Suprapubic skin (tissue), 4 donors: ENCODE measurements around the gene PIK3R1. TPM values are rescaled to one million over a fixed set of nuclear protein-coding genes. Genes with fewer than 3 reads are reported as not detected.

ENCODE experiments used
- DNase-seq, 2 donors: peaks; one replicate each; pipeline ENCODE4 v3.0.0-alpha.2; 2019; ENCODE audit warnings: low spot score in 2 of 2
- H3K27ac ChIP-seq: fragments of 200-600 bp; sonication (generic); one replicate; pipeline ENCODE4 v1.5.1; 2019
- H3K27me3 ChIP-seq: fragments of 200-600 bp; sonication (generic); one replicate; pipeline ENCODE4 v1.5.1; 2019
- H3K36me3 ChIP-seq: fragments of 200-600 bp; sonication (generic); one replicate; pipeline ENCODE4 v1.5.1; 2019
- H3K4me1 ChIP-seq: fragments of 200-600 bp; sonication (generic); one replicate; pipeline ENCODE4 v1.5.1; 2019
- H3K4me3 ChIP-seq: fragments of 200-600 bp; sonication (generic); one replicate; pipeline ENCODE4 v1.5.1; 2019; ENCODE audit warnings: mild to moderate bottlenecking
- H3K9me3 ChIP-seq: fragments of 200-600 bp; sonication (generic); one replicate; pipeline ENCODE4 v1.5.1; 2019
- EP300 ChIP-seq: sonication (generic); formaldehyde crosslinking; IDR thresholded peaks from one replicate; pipeline ENCODE4 v1.6.1; 2017; ENCODE audit warnings: antibody characterized with exemption
- POLR2A ChIP-seq, 2 donors: fragments of 450-650 bp; IDR thresholded peaks; one replicate each; pipeline ENCODE4 v1.6.1; 2017; ENCODE audit warnings: antibody characterized with exemption in 2 of 2, mild to moderate bottlenecking in 2 of 2, moderate library complexity in 2 of 2
- POLR2AphosphoS5 ChIP-seq, 3 donors: sonication (generic); formaldehyde crosslinking; IDR thresholded peaks; one replicate each; pipeline ENCODE4 v1.6.1; 2017; ENCODE audit warnings: antibody characterized with exemption in 3 of 3
- WGBS: methylation state at CpG from one replicate; pipeline ENCODE4 v1.1.5; 2018; 5-methylcytosine and 5-hydroxymethylcytosine counted together
- total RNA-seq, 4 donors: library from RNA; depleted of rRNA; stranded (reverse); fragments of >200 nt; gene quantifications; one replicate each; pipeline ENCODE4 v1.1.0, GENCODE V29; 2016
- TF ChIP-seq, protein P1 (sequence below), 2 donors: fragments of 200-600 bp in 1 of 2; fragments of 450-650 bp in 1 of 2; sonication (generic) in 1 of 2; IDR thresholded peaks; one replicate each; pipeline ENCODE4 v1.5.1; 2016 to 2019; ENCODE audit warnings: antibody characterized with exemption in 2 of 2, mild to moderate bottlenecking in 1 of 2, moderate library complexity in 1 of 2

Gene PIK3R1
- total RNA-seq, 4 donors from 2014 or later: 96.5 to 257 (median 181) TPM

DNA sequence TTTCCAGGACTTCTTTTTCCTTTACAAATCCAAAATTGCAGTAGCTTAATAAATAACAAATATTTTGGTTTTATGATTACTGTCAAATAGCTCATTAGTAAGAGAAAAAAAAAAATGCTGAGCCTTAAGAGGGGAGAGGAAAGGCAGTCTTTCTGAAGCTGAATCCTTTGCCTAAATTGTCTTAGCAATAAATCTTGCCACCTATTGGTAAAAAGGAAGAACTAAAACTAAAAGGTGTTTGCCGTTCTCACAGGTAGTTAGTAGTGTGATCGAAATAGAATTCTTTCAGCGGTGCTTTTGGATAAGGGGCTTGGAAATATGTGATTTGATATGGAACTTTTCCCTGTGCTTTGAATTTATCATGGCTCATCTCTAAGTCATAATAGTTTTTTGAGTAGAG, 31.2 kb downstream of the PIK3R1 start:
- WGBS: 93% methylated on average over 3 of the region's 3 CpGs
- Histone ChIP-seq H3K27ac (no peak overlapping the region), H3K9me3 (no peaks in the 10 kb centered on the region), H3K4me1 (peaks cover 61% of the 10 kb centered on the region), H3K36me3 (no peaks in the 10 kb centered on the region), H3K4me3 (no peak overlapping the region), H3K27me3 (no peaks in the 10 kb centered on the region)
- DNase-seq: no peak
- no peak for TF ChIP-seq EP300
- TF ChIP-seq, protein P1, sequence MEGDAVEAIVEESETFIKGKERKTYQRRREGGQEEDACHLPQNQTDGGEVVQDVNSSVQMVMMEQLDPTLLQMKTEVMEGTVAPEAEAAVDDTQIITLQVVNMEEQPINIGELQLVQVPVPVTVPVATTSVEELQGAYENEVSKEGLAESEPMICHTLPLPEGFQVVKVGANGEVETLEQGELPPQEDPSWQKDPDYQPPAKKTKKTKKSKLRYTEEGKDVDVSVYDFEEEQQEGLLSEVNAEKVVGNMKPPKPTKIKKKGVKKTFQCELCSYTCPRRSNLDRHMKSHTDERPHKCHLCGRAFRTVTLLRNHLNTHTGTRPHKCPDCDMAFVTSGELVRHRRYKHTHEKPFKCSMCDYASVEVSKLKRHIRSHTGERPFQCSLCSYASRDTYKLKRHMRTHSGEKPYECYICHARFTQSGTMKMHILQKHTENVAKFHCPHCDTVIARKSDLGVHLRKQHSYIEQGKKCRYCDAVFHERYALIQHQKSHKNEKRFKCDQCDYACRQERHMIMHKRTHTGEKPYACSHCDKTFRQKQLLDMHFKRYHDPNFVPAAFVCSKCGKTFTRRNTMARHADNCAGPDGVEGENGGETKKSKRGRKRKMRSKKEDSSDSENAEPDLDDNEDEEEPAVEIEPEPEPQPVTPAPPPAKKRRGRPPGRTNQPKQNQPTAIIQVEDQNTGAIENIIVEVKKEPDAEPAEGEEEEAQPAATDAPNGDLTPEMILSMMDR (IDR thresholded peaks at IDR 0.05): no peak

DNA sequence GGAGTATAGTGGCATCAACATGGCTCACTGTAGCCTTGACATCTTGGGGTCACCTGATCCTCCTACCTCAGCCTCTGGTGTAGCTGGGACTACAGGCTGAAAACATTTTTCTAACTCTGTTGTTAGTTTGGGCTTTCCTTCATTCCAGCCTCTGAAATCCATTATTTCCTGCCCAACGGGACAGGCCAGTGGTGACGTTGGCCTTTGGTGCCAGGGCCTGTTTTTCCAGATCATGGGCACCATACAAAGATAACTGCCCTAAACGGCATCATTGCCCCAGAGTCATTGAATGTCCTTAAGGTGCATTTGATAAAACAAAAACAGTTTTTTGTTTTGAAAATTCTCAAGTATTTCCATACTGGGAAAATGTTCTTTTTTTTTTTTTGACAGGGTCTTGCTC, 32.1 kb downstream of the PIK3R1 start:
- Histone ChIP-seq H3K9me3 (no peaks in the 10 kb centered on the region), H3K4me3 (no peak overlapping the region), H3K4me1 (peaks cover 61% of the 10 kb centered on the region), H3K27ac (no peak overlapping the region), H3K27me3 (no peaks in the 10 kb centered on the region), H3K36me3 (no peaks in the 10 kb centered on the region)
- 87% methylated on average over 3 of the region's 3 CpGs for WGBS
- DNase-seq: no peak
- TF ChIP-seq EP300: no peak
- TF ChIP-seq, protein P1 (IDR thresholded peaks at IDR 0.05): no peak
- no peak for TF ChIP-seq POLR2AphosphoS5 (IDR thresholded peaks at IDR 0.05)
- TF ChIP-seq POLR2A (IDR thresholded peaks at IDR 0.05): no peak

DNA sequence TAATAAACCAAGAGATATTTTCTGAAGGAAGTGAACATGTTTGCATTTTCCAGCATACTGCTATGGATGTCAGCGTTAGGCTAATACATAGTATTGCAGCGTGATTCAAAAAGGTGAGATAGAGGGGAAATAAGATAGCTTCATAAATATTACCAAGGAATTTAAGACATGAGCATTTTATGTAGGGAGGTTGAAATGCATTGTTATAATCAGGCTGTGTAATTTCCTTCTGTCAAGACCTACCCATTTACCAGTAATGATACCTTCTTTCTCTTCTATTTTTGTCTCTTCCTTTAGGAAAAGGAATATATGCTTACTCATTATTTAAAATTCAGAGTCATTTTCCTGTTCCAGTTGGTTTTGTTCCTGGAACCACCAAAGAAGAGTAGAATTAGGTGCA, 33.3 kb downstream of the PIK3R1 start:
- WGBS: 95% methylated on average over 2 of the region's 2 CpGs
- Histone ChIP-seq H3K4me3 (no peak overlapping the region), H3K4me1 (peaks cover 66% of the 10 kb centered on the region), H3K27me3 (no peaks in the 10 kb centered on the region), H3K27ac (no peak overlapping the region), H3K36me3 (no peaks in the 10 kb centered on the region), H3K9me3 (no peaks in the 10 kb centered on the region)
- no peak for DNase-seq
- no peak for TF ChIP-seq POLR2A (IDR thresholded peaks at IDR 0.05)
- TF ChIP-seq, protein P1 (IDR thresholded peaks at IDR 0.05): no peak
- no peak for TF ChIP-seq POLR2AphosphoS5 (IDR thresholded peaks at IDR 0.05)
- TF ChIP-seq EP300: no peak

DNA sequence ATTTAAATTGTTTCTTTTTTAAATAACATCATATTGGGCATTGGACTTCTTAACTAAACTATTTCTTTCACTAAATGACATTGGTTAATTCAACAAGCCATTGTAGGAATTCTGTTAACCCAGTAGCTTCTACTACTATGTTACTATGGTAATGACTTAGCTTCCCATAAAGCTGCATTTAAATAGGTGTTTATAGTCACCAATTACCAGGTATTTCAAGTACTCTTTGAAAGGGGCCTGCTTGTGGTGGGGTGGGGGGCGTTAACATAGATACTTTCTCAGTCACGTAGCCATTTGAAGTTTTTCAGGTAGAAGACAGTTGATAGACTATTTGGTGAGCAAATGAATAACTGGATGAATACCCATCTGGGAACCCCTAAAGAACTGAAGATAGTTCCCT, 34.0 kb downstream of the PIK3R1 start:
- Histone ChIP-seq H3K36me3 (no peaks in the 10 kb centered on the region), H3K27me3 (no peaks in the 10 kb centered on the region), H3K27ac (no peak overlapping the region), H3K4me1 (peaks cover 69% of the 10 kb centered on the region), H3K9me3 (no peaks in the 10 kb centered on the region), H3K4me3 (no peak overlapping the region)
- TF ChIP-seq POLR2A (IDR thresholded peaks at IDR 0.05): no peak
- no peak for DNase-seq
- WGBS: 94% methylated on average over 2 of the region's 2 CpGs

DNA sequence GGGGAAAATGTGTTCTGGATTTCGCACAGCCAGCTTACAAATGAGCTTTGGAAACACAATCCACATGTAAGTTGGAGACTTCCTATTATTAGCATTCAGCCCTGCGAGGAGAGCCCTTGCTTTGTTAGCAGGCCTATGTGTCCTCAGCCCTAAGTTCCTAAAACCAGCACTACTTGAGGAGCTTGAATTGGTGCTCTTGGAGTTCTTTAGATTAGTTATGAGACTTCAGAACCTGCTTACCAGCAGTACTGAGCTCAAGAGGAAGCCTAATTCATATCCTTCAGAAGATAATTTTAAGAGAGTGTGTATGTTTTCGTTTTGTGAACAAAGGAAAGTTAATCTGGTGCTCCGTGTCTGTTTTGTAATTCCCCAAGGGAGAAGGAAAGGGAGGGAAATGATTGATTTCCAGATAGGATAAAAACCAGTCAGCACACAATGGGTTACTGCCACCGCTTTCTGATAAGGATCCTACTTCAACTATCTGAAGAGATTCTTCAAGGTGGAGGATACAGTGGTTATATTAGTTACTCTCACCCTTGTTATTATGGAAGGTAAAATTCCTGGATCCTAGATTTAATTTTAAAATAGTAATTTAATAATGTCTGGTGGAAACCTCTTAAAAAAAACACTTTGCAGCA, 35.2 kb downstream of the PIK3R1 start:
- Histone ChIP-seq H3K27me3 (no peaks in the 10 kb centered on the region), H3K27ac (peak overlapping the region; percentile 82), H3K9me3 (no peaks in the 10 kb centered on the region), H3K4me1 (peaks cover 73% of the 10 kb centered on the region), H3K4me3 (no peak overlapping the region), H3K36me3 (no peaks in the 10 kb centered on the region)
- DNase-seq: no peak
- WGBS: 41% methylated on average over 5 of the region's 5 CpGs
- no peak for TF ChIP-seq EP300
- no peak for TF ChIP-seq POLR2A (IDR thresholded peaks at IDR 0.05)
- TF ChIP-seq, protein P1 (IDR thresholded peaks at IDR 0.05): no peak
- TF ChIP-seq POLR2AphosphoS5 (IDR thresholded peaks at IDR 0.05): no peak

DNA sequence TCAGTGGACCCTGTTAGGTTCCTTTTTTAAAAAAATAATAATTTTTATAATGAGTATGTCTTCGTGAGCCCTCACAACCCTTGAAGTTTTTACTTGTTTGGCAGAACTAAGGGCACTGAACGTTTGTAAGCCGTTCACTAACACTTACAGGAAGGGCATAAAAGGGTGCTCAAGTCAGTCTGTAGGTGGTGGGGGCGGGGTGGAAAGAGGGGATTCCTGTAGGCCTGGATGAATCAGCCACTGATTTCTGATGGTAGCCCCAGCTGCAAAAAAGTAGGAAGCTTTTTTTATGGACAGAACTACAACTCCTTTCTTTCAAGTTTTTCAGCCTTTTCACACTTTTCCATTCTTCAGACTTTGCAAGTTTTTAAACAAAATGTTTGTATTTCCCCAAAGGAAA, 35.8 kb downstream of the PIK3R1 start:
- Histone ChIP-seq H3K36me3 (no peaks in the 10 kb centered on the region), H3K9me3 (no peaks in the 10 kb centered on the region), H3K4me3 (peak overlapping the region; percentile 16), H3K4me1 (peaks cover 75% of the 10 kb centered on the region), H3K27me3 (no peaks in the 10 kb centered on the region), H3K27ac (peak overlapping the region; percentile 82)
- 16% methylated on average over 4 of the region's 4 CpGs for WGBS
- no peak for DNase-seq
- TF ChIP-seq EP300 (no peak), POLR2A (IDR thresholded peaks at IDR 0.05) (no peak), POLR2AphosphoS5 (IDR thresholded peaks at IDR 0.05) (no peak)
- TF ChIP-seq, protein P1 (IDR thresholded peaks at IDR 0.05): no peak
